NOMO-1 treated with DMSO at 0.1 percent for 48 hours (cell line): Measurements from ENCODE around the gene SMS.

Source experiments
- DNase-seq: peaks from one replicate; lab custom pipeline; 2025; ENCODE audit not compliant: unreplicated experiment; lab: John Stamatoyannopoulos, UW

SMS gene

GRCh38 chrX:21940356-21940829, at the start of gene SMS:
Gene SMS, plus strand, starts transcription at chrX:21940709. Its CDS starts 116 bp downstream, at chrX:21940825.
- peak; percentile 34 for DNase-seq

DNA sequence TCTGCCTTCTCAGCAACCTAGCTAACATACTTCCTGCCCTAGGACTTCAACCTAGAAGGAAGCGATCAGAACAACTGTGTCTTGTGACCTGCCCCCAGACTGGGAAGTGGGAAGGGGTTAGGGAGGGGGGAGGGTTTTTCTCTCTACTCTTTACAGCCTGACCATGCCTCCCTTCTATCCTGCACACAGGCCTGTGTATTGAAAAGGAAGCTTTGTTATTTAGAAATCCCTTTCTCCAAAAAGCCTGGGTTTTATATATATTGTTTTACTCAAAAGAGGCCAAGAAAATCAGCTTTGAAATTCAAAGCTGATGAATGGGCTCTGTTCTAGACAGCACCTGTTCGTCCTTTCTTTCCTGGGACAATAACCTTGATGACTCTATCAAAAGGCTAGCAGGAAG, 35.2 kb upstream of the SMS start:
- DNase-seq = no peak

GRCh38 chrX:21905953-21906352, 34.6 kb upstream of the SMS start:
- DNase-seq = no peak

DNA sequence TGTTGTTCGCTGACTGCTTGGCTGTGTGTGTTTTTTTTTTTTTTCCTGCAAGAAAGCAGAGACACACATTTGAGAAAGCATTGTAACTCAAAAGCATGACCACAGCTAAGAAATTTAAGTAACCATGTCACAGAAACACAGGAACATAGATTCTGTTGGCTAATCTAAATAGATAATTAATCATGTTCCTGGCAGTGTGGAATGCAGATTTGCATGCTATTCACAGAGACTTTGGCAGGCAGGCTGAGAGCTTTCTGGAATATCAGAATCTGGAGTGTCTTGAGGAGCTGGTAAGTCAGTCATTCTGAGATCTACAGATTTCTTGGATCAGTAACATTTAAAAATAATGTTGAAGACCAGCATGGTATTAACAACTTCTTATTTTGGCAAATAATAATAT, 33.2 kb upstream of the SMS start:
- DNase-seq = no peak

DNA sequence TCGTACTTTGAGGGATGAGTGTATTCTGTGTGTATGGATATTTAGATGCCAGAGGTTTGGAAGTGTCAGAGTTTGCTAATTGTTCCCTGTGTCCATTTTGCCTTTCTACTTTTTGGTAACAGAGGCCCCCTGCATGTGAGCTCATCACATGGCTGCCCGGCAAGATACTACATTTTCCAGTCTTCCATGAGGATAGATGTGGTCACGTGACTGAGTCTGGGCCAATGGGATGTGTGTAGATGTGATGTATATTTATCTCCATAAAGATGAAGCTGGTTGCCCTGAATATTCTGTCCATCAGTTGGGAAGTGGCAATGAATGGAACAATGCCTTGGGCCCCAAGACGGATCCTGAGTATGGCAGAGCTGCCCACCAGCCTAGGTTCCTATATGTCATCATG, 29.0 kb upstream of the SMS start:
- no peak for DNase-seq

DNA sequence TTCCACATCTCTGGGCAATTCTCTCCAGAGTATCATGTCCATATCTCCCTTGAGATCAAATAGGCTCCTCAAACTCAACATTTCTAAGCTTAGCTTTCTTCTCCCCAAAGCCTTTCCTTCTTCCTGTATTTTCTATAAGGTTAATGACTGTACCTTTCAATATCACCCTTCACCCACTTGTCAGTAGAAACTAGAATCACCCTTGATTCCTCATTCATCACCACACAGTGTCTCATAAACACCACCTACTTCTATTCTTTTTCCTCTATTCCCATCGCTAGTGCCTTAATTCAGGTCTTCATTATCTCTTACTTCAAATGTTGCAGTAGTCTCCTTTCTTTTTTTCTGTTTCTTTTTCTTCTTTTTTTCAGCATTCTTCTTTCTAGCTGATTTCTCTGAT, 28.3 kb upstream of the SMS start:
- DNase-seq = no peak

- no peak for DNase-seq
Measured at GRCh38 chrX:21912989-21913388, 27.5 kb upstream of the SMS start.

- peak; percentile 70 for DNase-seq
Measured at GRCh38 chrX:21926116-21926515, 14.4 kb upstream of the SMS start.

- DNase-seq = peak; percentile 64
Measured at GRCh38 chrX:21926527-21927278, 13.8 kb upstream of the SMS start.

DNA sequence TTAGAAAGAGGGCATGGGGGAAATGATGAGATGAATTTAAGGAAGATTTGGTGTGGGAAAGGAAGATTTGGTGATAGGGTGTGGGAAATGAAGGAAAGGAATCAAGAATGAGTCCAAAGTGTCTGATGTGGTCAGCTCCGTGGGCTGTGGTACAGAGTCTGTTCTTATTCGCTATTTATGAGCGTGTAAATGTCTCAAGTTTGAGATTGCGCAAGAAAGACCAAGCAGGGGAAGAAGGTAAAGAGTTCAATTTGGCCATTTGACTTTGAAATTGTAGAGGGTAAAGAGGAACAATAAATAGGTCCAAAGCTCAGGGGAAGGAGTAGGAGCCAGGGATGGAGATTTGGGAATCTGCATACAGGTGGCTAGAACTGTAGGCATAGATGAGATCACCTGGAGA, 11.3 kb upstream of the SMS start:
- peak; percentile 77 for DNase-seq

- no peak for DNase-seq
Measured at GRCh38 chrX:21930986-21931385, 9.5 kb upstream of the SMS start.

DNA sequence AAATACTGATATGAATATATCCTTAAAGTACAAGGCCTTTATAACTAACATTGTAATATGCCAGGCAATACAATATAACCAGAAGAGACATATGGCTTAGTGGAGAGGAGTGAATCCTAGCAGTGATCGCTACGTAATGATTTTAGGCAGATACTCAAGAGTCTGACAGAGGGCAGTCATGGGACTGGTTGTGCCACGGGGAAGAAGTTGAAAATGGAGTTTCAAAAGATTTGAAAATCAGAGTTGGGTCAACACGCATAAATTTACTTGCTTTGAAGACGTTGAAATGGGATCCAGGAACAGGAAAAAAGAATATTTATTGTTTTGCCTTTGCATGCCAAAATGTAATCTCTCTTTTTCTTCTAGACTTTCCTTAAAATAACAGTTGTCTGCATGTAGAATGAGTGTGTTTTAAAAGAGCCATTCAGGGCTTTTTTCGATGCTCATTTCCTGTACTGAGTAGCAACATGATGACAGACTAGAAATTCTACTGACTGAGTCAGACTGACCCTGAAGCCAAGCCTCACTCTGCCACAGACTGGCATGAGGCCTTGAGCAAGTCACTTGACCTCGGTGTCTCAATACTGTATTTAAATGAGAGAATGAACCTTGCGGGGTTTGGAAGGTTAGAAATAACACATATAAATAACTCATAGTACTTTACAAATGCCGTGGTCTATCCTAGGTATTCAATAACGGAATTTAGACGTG, 8.1 kb upstream of the SMS start:
- peak; percentile 15 for DNase-seq

- no peak for DNase-seq
Measured at GRCh38 chrX:21933077-21933476, 7.4 kb upstream of the SMS start.

DNA sequence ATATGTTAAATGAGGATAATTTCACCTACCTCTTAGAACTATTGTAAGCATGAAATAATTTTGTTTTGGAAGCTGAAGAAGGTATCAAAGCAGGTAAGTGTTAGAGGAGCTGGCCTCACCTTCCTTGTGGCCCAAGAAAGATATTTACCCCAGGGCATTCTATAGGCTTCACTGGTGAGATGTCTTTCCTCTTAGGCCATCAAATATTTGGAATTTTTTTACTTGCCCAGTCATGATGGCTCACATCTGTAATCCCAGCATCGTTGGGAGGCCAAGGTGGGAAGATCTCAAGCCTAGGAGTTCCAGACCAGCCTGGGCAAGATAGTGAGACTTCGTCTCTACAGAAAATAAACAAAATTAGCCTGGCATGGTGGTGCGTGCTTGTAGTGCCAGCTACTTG, 6.1 kb upstream of the SMS start:
- no peak for DNase-seq

DNA sequence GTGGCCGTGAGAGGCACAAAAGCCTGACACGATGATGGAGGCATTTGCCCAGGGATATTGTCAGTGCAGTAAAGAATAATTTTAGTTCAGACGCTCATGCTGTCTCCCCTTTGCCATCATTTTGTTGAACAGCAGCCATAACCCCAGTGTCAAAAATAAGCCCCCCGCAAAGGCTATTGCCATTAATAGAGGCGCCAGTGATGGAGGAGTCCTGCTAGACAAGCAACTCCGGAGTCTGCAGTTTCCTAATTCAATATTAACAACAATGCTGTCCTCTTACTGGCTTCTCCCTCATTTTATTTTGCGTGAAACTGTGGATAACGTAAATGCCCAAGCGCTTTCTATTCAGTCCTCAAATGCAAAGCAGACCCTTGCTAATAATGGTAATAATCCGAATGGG, 603 bp upstream of the SMS start:
- DNase-seq = no peak

GRCh38 chrX:21943460-21944135, 3.1 kb downstream of the SMS start:
- no peak for DNase-seq

GRCh38 chrX:21944136-21944615, 3.7 kb downstream of the SMS start:
- no peak for DNase-seq

DNA sequence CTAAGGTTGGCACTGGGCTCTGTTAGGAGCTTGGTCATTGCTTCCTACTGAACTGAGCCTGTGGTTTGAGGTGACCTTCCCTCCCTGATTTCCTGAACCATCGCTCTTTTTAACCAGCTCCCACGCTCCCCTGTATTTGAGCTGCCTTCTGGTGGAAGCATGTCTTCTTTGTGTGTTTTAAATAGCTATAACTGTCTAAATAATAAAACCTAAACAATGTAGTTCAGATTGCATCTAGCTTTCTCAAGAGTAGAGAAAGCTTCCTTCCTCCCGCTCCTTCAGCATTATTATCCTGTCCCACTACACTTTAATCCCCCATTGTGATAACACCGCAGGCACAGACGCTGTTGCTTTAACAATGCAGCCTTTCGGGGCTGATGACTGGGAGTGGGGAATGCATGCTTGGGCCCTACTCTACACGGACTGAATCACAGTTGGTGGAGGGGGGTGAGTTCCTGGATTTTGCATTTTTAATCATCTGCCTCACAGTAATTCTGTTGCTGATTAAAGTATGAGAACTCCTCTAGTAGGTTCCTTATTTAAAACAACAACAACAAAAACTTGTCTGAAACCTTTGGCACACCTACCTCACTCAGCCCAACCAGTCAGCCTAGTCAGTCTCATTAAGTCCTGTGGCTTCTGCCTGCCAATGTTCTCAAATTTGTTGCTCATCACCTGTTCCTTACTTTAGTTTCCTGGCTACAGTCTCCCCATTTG, 6.6 kb downstream of the SMS start:
- DNase-seq = no peak

GRCh38 chrX:21947671-21948070, 7.2 kb downstream of the SMS start:
- no peak for DNase-seq

DNA sequence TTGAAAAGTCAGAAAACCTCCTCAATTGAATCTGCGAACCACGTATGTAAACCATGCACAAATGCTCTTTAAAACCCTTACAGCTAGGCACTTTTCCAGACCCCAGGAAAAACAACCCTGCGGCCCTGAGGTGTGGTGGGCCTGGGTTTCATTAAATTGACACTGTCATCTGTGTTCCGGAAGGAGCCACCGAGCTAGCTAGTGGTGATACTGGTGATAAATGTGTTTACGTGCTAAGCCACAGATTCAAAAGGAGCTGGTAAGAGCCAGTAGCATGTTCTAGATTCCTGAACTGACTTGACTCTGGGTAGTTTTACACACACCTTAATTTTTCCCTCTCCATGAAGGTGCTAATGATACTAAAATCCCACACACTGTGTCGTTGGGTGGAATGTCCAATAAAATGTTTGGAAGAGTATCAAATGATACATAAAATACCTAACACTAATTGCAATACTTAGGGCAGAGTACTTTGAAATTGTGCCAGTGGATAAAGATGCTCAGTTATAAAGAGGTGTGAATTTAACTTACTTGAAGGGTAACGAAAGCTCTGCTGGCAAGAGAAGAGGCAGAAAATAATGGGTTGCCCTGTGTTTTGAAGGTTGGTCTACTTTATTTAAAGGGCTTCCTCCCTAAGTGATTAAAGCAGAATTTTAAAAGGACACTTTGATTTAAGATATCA, 8.5 kb downstream of the SMS start:
- DNase-seq = no peak

GRCh38 chrX:21949689-21950088, 9.2 kb downstream of the SMS start:
- no peak for DNase-seq
